HuH-7 (cell line): ENCODE data around the gene FRG2B.
"Not testable (repeated sequence)": the region's sequence is repeated elsewhere in the genome, so short reads cannot be mapped to it uniquely, and the experiment has no call there.

Experiments
- DNase-seq: peaks from one replicate; pipeline ENCODE4 v3.0.0; 2011; ENCODE audit warnings: low spot score

The FRG2B gene

DNA sequence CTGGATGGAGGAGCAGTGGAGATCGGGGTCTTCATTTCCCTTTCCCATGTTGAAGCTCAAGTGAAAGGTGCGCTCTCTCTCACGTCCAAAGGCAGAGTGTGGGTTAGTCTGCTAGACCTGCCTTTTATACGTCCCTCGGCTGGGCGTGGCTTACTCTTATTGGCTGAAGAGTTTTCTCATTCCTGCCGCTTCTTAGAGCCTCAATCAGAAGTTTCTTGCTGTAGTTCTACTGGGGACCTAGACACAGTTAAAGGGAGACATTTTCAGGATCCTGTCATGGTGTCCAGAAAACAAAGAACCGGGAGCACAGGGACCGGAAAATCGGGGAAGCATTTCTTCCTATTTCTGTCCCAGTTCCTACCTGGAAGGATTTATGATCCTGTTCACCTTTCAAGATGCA is at the start of gene FRG2B:
Gene FRG2B, minus strand, starts transcription at position 101 of the 400 bp plus-strand sequence. Its CDS starts 53 bp downstream, at position 48.
- not testable (repeated sequence) for DNase-seq

DNA sequence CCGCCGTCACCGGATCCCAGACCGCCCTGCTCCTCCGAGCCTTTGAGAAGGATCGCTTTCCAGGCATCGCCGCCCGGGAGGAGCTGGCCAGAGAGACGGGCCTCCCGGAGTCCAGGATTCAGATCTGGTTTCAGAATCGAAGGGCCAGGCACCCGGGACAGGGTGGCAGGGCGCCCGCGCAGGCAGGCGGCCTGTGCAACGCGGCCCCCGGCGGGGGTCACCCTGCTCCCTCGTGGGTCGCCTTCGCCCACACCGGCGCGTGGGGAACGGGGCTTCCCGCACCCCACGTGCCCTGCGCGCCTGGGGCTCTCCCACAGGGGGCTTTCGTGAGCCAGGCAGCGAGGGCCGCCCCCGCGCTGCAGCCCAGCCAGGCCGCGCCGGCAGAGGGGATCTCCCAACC is 40.9 kb upstream of the FRG2B start:
- DNase-seq = not testable (repeated sequence)

DNA sequence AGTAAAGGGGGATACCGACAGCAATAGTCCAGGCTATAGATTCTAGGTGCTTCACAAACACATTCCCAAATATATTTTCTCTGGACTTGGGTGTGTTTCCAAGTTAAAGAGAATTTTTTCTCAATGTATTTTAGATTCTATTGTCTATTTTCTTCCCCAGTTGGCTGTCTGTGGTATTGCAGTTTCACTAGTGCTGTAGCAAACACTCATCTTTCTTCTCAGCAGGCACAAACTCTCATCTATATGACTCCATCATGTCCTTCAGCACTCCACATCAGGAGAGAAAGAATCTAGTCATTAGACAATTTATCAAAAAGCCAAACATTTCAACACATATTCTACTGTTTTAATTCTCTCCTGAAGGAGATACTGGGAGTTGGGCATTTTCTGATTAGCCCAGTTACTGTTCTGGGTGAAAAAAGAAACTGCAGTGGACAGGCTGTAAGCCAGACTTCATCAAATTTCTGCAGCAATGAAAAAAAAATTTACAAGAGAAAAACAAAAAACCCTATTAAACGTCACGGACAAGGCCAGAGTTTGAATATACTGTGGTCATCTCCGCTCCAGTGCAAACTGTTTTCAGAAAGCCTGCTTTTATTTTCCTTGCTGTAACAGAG is 37.1 kb upstream of the FRG2B start:
- not testable (repeated sequence) for DNase-seq

DNA sequence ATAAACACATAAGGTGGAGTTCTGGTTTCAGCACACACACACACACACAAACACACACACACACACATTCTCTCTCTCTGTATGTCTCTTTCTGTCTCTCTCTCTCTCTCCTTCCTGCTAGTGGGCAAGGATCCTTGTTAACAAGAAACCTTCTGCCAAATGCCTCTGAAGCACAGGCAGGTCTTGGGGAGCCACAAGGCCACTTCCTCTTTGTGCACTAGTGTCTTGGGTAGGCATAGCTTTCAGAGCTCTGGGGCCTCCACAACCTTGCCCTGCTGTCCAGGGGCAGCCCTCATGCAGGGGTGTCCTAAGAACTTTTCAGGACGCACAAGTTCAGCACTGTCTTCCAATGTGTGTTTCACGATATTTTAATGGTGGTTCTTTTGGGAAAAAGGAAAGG is 34.5 kb upstream of the FRG2B start:
- DNase-seq = not testable (repeated sequence)

DNA sequence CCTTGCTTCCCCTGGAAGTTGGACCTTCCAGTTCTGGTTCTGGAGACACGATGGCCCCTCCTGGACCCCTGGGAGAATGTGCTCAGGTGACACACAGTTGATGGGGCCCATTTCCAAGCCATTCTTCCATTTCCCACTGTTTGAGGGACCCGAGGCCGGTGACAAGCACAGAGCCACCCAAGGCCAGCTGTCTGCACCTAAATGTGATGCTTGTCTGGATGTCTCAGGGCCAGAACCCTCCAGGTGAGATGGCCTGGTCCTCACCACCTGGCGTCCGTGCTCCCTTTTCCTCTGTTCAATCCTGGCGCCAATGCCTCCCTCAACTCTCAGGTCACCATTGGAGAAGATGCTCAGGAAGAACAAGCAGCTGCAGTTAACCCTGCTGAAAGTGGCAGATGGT is 33.9 kb upstream of the FRG2B start:
- not testable (repeated sequence) for DNase-seq

DNA sequence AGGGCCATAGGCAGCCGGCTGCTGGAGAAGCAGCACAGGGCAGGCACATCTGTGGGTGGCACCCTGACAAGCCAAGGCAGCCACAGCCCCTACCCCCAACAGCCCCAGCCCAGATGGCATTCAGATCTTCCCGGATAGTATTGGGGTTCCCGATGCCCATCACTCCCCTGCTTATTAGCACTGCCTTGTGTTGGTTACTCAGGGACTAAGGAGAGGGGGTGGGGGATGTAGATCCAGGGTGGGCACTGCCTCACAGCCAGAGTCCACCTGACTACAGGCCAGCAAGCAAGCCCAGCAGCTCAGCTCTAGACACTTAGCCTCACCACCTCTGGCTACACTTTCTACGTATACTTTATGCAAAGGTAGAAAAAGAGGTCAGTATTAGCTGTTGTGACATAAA is 30.7 kb upstream of the FRG2B start:
- not testable (repeated sequence) for DNase-seq

DNA sequence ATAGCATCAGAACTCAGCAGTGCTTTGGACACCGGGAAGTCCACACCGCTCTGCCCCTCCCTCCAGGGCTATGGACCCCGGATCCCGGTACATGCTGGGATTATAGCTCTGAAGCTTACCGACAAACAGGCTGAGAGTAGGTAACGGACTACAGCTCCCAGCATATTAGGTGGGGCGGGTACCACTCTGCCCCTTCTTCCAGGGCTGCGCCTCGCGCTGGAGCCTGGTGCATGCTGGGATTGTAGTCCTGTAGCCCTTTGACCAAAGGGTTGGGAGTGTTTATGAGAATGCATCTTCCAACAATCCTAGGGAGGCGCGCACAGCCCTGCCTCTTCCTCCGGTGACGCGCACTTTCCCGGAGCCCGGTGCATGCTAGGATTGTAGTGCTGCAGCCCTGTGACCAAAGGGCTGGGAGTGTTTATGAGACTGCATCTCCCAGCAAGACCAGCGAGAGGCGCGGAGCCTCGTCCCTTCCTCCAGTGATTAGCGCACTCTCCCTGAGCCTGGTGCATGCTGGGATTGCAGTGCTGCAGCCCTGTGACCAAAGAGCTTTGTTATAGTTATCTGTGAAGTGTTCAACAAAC is 22.4 kb upstream of the FRG2B start:
- not testable (repeated sequence) for DNase-seq

DNA sequence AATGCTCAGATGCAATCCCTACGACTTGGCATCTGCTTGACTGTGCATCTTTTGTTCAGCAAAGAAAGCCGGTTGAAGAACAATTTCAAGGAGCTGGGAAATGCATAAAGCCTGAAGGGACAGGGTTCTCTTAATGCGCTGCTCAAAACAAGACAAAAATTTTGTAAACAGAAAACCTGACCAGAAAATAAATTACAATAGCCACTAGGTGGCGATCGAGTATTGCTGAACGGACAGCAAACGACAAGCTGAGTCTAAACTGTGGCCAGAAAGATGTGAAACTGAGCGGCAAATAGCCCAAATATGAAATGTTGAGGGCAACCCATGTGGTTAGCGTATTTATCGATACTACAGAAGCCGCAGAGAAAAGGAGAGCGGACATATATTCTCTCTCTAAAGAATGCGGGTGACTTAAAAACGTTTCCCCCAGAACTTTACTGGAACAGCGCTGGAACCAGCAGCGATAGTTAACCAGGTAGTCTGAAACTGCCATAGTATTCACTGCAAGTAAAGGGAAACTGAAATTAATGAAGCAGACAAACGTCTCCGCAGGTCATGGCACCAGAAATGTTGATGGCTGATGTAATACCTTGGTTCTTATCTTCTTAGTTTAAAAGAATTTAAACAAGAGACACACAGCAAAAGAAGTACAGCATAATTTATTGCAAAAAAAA is 20.6 kb upstream of the FRG2B start:
- not testable (repeated sequence) for DNase-seq

DNA sequence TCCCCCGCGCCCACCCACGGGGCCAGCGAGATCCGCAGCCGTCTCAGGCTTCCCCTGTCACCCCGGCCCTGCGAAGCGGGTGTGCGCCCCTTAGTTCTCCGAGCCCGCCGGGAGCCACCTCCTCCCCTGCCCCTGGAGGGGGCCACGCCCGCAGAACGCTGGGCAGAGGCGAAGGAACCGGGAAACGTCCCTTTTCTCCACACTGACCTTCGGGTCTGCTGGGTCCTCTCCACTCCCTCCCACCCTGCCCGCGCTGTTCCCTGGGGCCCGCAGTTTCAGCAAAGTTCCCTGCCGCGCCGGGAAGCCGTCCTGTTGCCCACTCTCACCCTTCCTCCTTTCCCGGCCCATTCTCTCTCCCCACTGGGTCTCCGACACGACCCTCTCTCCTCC is 11.2 kb upstream of the FRG2B start:
- not testable (repeated sequence) for DNase-seq

DNA sequence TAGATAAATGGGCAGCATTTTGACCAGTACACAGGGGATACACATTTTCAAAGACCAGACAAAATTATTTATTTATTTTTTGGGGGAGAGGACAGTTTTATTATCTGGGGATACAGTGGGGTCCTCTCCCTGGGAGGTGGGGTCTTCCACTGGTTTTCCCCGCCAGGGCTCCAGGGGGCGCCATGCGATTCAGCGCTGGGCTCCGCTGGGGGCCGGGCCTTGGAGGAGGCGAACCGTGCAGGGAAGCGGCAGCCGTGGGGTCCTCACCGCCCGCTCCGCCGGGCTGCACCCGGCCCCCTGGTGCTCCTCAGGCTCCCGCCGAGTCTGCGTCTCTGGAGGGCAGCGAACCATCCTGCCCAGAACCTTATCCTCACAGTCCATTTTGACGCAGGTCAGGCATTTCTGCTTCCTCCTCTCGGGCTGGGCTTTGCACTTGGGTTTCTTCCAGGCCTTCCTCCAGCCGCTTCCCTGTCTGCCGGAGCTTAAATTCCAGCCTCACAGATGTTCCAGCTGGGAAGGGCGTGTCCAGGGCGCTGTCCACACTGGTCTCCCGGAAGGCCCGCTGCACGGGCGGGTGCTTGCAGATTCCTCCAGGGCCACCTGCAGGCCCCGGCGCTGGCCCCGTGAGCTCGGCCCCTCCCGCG is 10.7 kb upstream of the FRG2B start:
- DNase-seq = not testable (repeated sequence)

DNA sequence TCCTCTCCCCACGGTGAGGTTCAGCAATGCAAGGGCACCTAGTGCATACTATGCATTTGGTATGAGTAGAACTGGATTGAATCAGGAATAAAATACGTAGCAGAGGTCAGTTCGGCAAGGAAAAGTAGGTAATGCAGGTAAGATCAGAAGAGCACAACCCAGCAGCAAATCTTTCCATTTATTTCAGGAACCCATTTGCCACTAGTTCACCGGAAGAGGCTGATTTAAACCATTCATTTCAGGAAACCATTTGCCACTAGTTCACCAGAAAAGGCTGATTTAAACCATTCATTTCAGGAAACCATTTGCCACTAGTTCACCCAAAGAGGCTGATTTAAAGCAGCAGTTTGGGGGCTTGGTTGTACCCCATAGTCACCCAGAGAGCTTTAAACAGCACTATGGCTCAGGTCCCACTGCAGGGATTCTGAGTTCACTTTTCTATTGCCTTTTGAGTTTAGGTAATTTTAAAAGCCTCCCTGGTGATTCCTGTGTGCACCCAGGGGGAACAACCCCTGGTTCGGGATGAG is 4.2 kb upstream of the FRG2B start:
- DNase-seq = not testable (repeated sequence)

DNA sequence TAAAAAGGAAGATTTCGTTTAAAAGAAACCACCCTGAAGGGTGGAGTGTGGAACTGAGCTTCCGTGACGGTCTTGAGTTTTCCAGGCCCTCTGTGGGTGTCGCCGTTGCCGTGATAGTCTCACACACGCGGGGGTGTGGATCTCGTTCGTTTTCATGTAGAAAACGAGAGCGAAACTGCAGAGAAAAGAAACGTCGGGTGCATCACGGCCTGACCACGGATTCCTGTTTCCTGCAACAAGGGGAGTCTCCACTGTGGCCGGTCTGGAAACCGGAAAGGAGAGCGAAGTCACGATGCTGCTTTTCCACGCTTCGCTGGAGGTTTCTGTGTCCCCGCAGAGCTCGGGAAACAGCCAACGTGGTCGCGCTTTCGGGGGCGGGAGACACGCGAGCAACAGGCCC is 4.1 kb downstream of the FRG2B start:
- DNase-seq = not testable (repeated sequence)

DNA sequence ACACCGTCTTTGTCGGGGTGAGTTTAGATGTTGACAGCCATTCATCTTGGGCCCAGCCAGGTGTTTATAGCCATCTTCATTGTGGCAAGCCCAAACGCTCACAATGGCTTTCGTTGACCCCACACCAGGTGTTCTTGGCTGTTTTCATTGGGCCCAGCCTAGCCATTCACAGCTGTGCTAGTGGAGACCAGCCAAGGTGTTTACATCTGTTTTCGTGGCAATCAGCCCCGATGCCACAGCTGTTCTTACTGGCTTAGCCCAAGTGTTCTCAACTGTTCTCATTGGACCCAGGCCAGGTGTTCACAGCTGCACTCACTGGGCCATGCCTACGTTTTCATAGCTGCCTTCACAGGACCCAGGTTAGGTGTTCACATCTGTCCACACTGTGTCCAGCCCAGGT is 7.7 kb downstream of the FRG2B start:
- no peak for DNase-seq

DNA sequence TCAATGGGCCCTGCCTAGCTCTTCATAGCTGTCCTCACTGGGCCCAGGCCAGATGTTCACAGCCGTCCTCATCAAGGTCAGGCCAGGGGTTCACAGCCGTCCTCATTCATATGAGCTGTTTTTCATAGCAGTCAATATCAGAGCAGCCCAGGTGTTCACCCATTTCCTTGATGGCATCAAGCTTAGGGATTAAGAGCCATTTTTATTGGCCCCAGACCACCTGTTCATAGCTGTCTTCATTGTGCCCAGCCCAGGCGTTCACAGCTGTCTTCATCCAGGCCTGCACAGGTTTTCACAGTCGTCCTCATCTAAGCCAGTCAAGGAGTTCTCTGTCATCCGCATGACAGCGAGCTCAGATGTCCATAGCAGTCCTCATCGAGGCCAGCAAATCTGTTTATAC is 9.4 kb downstream of the FRG2B start:
- no peak for DNase-seq

DNA sequence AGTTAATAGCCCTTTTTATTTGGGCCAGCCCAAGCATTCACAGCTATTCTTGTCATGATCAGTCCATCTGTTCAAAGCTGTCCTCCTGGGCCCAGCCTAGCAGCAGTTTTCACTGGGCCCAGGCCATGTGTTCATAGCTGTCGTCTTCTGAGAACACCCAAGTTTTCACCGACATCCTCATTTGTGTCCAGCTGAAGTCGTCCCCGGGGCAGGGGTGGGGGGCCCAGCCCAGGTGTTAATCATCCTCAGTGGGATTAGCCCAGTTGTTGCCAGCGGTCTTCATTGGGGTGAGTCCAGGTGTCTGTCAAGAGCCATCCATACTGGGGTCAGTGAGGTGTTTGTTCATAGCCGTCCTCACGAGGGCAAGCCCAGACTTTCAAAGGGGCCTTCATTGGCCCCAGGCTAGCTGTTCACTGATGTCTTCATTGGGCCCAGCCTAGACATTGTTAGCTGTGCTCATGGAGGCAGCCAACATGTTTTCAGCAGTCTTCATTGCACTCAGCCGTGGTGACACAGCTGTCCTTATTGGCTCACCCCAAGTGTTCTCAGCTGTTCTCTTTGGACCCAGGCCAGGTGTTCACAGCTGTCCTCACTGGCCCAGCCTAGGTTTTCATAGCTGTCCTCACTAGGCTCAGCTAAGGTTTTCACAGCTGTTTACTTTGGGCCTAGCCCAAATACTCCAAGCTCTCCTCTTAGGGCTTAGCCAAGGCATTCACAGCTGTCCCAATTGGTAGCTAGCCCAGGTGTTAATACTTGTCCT is 10.0 kb downstream of the FRG2B start:
- DNase-seq = no peak

DNA sequence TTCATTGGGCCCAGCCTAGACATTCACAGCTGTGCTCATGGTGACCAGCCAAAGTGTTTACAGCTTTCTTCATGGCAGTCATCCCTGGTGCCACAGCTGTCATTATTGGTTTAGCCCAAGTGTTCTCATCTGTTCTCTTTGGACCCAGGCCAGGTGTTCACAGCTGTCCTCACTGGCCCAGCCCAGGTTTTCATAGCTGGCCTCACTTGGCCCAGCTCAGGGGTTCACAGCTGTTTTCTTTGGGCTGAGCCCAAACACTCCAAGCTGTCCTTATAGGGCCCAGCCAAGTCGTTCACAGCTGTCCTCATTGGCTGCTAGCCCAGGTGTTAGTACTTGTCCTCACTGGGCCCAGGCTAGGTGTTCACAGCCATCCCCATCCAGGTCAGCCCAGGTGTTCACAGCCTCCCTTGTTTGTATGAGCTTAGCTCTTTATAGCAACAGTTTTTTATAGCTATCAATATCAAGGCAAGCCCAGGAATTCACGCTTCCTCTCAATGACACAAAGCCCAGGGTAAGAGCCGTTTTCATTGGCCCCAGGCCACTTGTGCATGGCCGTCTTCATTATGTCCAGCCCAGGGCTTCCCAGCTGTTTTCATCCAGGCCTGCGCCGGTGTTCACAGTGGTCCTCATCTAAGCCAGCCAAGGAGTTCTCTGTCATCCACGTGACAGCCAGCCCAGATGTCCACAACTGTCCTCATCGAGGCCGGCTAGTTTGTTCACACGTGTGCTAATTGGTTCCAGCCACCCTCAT is 11.6 kb downstream of the FRG2B start:
- DNase-seq = no peak

DNA sequence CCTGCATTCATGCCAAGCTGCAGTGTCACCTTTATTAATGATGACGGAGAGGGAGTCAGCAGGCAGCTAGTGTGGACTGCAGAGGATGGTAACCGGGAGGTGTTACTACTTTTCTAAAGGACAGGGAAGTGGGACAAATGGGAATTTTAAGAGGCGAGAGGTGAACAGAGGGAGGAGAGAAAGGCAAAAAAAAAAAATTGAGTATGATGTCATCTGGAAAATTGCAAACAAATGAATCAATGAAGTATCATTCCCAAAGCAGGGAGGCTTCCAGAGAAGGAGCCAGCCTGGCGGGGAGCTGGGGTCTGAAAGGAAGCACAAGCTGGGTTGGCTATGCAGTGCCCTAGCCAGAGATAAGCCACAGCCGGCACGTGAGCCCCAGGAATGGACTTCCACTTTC is 12.9 kb downstream of the FRG2B start:
- no peak for DNase-seq

DNA sequence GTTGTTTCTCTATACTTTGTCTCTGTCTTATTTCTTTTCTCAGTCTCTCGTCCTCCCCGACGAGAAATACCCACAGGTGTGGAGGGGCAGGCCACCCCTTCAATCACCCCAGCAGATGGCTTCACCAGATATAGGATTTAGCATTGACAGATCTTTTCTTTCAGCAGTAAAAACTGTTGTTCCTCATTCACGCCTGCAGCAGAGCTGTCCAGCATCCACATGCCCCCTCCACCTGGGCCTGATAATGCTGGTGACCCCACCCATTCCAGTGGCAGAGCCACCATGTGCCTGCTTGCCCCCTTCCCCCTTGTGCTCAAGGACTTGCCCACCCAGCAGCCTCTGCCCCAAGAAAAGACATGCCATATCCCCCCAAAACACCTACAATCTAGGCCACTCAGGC is 15.5 kb downstream of the FRG2B start:
- DNase-seq = no peak

DNA sequence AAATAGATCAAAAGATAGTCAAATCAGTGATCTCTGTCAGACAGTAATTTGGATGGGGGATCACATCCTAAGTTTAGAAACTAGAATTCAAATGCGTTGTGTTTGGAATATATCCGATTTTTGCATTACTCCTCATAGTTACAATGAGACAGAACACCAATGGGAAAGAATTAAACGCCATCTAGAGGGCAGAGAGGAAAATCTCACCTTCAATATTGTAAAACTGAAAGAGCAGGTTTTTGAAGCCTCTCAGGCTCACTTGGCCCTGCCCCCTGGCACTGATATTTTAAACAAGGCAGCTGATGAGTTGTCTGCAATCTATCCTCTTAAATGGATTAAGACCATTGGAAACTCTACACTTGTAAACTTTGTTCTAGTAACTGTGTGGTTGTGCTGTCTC is 17.7 kb downstream of the FRG2B start:
- DNase-seq = no peak

DNA sequence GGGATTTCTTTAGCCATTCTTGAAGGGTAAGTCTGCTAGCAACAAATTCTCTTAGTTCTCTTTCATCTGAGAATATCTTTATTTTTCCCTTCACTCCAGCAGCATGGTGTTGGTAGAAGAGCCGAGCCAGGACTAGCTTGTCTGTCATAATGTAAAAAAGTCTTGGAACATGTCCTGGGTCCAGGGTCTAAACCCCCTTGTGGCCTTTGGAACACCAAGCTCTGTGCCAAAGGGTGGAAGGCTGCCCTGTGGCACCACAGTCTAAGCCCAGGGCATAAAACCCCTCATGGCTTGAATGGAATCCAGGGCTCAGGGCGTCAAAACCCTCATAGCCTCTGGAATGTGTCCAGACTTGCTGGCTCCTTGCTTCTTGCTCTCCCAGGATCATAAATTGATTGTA is 23.2 kb downstream of the FRG2B start:
- not testable (repeated sequence) for DNase-seq

DNA sequence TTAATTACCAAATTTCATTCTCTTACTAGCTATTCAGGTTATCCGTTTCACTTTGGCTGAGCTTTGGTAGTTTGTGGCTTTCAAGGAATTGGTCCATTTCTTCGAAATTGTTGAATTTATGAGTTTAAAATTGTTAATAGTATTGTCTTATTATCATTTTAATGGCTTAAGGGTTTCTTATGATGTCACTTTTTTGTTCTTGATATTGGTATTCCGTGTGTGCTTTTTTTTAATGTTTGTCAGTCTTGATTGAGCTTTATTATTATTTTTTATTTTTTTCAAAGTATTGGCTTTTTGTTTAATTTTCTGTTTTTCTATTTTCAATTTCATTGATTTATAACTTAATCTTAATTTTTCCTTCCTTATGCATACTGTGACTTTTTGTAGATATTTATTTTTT is 25.9 kb downstream of the FRG2B start:
- no peak for DNase-seq
